ENCODE results near the gene NCS1. TPM values are rescaled to one million over a fixed set of nuclear protein-coding genes. Genes with fewer than 3 reads are reported as not detected.
A peak's percentile ranks its signal among the peaks of the same experiment; 100 is the strongest.

NCS1 gene
- total and polyA plus RNA-seq, 2 of the 8 experiments (the other 6 are each of a cell fraction or from before 2014, with no cell fraction given) = 34.7 to 47.6 TPM

DNA sequence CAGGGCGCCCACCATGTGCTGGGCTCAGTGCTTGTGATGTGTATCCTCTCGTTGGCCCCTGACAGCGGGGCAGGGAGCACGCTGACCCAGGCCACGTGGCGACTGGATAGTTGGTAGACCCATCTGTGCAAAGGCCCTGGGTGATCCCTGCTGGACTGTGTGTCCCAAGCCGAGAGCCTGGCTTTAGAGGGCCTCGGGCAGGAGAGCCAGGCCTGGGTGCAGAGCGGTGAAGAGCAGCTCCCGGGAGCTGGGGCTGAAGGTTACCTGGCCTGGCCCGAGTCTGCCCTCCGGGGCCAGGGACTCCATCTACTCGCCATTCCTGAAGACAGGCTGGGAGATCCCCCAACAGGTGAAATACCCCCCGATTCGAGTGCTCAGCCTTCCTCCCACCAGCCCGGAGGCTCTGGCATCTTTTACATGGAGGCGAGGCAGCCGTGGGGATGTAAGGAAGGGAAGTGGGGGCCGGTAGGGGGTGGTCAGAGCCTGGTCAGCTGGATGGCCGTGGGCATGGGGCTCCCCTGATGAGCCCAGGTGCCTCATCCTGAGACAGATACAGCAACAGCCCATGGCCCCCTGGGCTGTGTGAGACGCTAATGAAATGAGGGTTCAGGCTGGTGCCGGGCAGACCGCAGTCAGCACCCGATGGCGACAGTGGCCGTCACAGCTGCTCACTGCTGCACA lies 19.0 kb downstream of the NCS1 start:
- Histone ChIP-seq H3K4me2 (ENCODE audit: insufficient read depth in 1 of 2, low read depth in 2 of 2, low read length in 2 of 2) (no peak overlapping the region), H3K4me3 (ENCODE audit: extremely low read depth in 1 of 4, insufficient read depth in 2 of 4, low read depth in 3 of 4, low read length in 4 of 4) (no peak overlapping the region), H3K14ac (ENCODE audit: insufficient read length) (no peak overlapping the region), H3K23ac (ENCODE audit: insufficient read length) (no peak overlapping the region), H2BK20ac (ENCODE audit: low read length) (no peak overlapping the region), H3K27me3 (replicated peaks in 1 of 4; ENCODE audit: control insufficient read depth in 3 of 4, extremely low read depth in 1 of 4, insufficient read depth in 3 of 4, low read length in 3 of 4) (no peaks in the 10 kb centered on the region), H4K5ac (ENCODE audit: insufficient read length, low read depth, low read length) (no peak overlapping the region), H3K9ac (replicated peaks in 1 of 4; ENCODE audit: extremely low read depth in 1 of 4, low read depth in 3 of 4, low read length in 3 of 4) (no peak overlapping the region), H2BK120ac (replicated peaks; ENCODE audit: low read depth, low read length) (no peak overlapping the region), H3K79me2 (ENCODE audit: control insufficient read depth in 1 of 2, insufficient read depth in 2 of 2, low read length in 2 of 2) (peaks cover 7 to 31% of the 10 kb centered on the region in 2 experiments; a peak in 3 of 4 replicates), H2AK5ac (ENCODE audit: low read depth, low read length) (no peak overlapping the region), H3K18ac (ENCODE audit: extremely low read depth, low read length) (no peak overlapping the region), H2BK15ac (ENCODE audit: low read length) (no peak overlapping the region), H3K56ac (replicated peaks; ENCODE audit: insufficient read length, low read depth, low read length) (no peak overlapping the region), H3K4ac (replicated peaks; ENCODE audit: insufficient read length, low read depth, low read length) (no peak overlapping the region), H2BK12ac (ENCODE audit: low read depth, low read length) (no peak overlapping the region), H3K79me1 (ENCODE audit: low read depth, low read length) (peaks cover 36% of the 10 kb centered on the region), H3K36me3 (ENCODE audit: control insufficient read depth in 2 of 4, insufficient read depth in 4 of 4, low read length in 3 of 4) (no peaks in the 10 kb centered on the region), H2AFZ (ENCODE audit: low read length) (no peak overlapping the region), H4K91ac (replicated peaks; ENCODE audit: insufficient read length, low read length) (no peak overlapping the region), H4K20me1 (replicated peaks in 1 of 2; ENCODE audit: control insufficient read depth in 1 of 2, insufficient read depth in 2 of 2, low read length in 2 of 2) (peaks cover 1 to 8% of the 10 kb centered on the region in 2 experiments), H3K23me2 (ENCODE audit: low read depth, low read length) (no peaks in the 10 kb centered on the region), H3K4me1 (replicated peaks in 1 of 4; ENCODE audit: control insufficient read depth in 3 of 4, insufficient read depth in 4 of 4, low read length in 3 of 4) (peaks cover 0 to 40% (median 28%) of the 10 kb centered on the region in 4 experiments; a peak in 6 of 7 replicates), H3K9me3 (ENCODE audit: insufficient read depth in 2 of 2, low read depth in 1 of 2, low read length in 1 of 2) (no peaks in the 10 kb centered on the region), H2BK5ac (ENCODE audit: low read depth, low read length) (peak overlapping the region; percentile 56; the same call in 1 of the 2 replicates), H3K27ac (ENCODE audit: low read depth, low read length) (no peak overlapping the region), H4K8ac (ENCODE audit: extremely low read depth, insufficient read depth, low read length) (peak overlapping the region; percentile 68; the same call in 1 of the 2 replicates)
- FAIRE-seq = no peak
- WGBS, 2 experiments (ENCODE audit: extremely low coverage in 1 of 2, insufficient coverage in 1 of 2, insufficient read length in 1 of 2, insufficient replicate concordance in 2 of 2, low coverage in 1 of 2, low lambda C conversion rate in 2 of 2, missing lambda C conversion rate in 1 of 2) = 89% methylated on average over 26 of the region's 26 CpGs; no CpG with 5 or more reads in 1 of the 2 experiments
- ChIA-PET POLR2A (ENCODE audit: partially characterized antibody) (no interaction called here), CTCF (ENCODE audit: partially characterized antibody) (interaction anchor here (1.0 to 2.2 kb wide), 5 partner anchors 8 to 84 kb away, joined by 3 to 7 read pairs (median 4); no protein-coding TSS in a partner anchor)
- DNase-seq (ENCODE audit: low read depth in 1 of 2, low spot score in 2 of 2) = no peak
- TF ChIP-seq TAF7 (optimal IDR thresholded peaks at IDR 0.05; ENCODE audit: borderline replicate concordance, low read depth, low read length) = no peak
- TF ChIP-seq, protein P1, sequence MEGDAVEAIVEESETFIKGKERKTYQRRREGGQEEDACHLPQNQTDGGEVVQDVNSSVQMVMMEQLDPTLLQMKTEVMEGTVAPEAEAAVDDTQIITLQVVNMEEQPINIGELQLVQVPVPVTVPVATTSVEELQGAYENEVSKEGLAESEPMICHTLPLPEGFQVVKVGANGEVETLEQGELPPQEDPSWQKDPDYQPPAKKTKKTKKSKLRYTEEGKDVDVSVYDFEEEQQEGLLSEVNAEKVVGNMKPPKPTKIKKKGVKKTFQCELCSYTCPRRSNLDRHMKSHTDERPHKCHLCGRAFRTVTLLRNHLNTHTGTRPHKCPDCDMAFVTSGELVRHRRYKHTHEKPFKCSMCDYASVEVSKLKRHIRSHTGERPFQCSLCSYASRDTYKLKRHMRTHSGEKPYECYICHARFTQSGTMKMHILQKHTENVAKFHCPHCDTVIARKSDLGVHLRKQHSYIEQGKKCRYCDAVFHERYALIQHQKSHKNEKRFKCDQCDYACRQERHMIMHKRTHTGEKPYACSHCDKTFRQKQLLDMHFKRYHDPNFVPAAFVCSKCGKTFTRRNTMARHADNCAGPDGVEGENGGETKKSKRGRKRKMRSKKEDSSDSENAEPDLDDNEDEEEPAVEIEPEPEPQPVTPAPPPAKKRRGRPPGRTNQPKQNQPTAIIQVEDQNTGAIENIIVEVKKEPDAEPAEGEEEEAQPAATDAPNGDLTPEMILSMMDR (IDR thresholded peaks at IDR 0.05; ENCODE audit: control extremely low read depth in 1 of 3, insufficient read depth in 1 of 3, low read depth in 1 of 3, low read length in 3 of 3) = no peak
- TF ChIP-seq JUN (IDR thresholded peaks at IDR 0.05; ENCODE audit: low read depth, low read length) = no peak
- TF ChIP-seq CHD2 (IDR thresholded peaks at IDR 0.05; ENCODE audit: low read length) = no peak
- TF ChIP-seq, protein P2, sequence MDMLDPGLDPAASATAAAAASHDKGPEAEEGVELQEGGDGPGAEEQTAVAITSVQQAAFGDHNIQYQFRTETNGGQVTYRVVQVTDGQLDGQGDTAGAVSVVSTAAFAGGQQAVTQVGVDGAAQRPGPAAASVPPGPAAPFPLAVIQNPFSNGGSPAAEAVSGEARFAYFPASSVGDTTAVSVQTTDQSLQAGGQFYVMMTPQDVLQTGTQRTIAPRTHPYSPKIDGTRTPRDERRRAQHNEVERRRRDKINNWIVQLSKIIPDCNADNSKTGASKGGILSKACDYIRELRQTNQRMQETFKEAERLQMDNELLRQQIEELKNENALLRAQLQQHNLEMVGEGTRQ (IDR thresholded peaks at IDR 0.05; ENCODE audit: low read length) = no peak
- no peak for TF ChIP-seq FOSL1 (IDR thresholded peaks at IDR 0.05; ENCODE audit: insufficient read depth, low read depth, low read length)

Measured in H1 (cell line).